Glutamatergic neuron (in vitro differentiated cells): Measurements from ENCODE around the gene GAR1. TPM values are rescaled to one million over a fixed set of nuclear protein-coding genes. Genes with fewer than 3 reads are reported as not detected.

Experiments
- DNase-seq: peaks from one replicate; pipeline ENCODE4 v3.0.0; 2022
- H3K27ac Mint-ChIP-seq: one replicate; pipeline ENCODE4 v1.8.0; 2020; ENCODE audit warnings: mild to moderate bottlenecking, mixed read lengths, inconsistent platforms; ENCODE audit not compliant: unreplicated experiment
- H3K27me3 Mint-ChIP-seq: one replicate; pipeline ENCODE4 v1.8.0; 2020; ENCODE audit warnings: mild to moderate bottlenecking, moderate library complexity, mixed read lengths, inconsistent platforms; ENCODE audit not compliant: unreplicated experiment
- H3K36me3 Mint-ChIP-seq: one replicate; pipeline ENCODE4 v1.8.0; 2020; ENCODE audit warnings: mild to moderate bottlenecking, mixed read lengths, inconsistent platforms; ENCODE audit not compliant: unreplicated experiment
- H3K4me1 Mint-ChIP-seq: one replicate; pipeline ENCODE4 v1.8.0; 2020; ENCODE audit warnings: mild to moderate bottlenecking, low read depth, mixed read lengths, inconsistent platforms; ENCODE audit not compliant: unreplicated experiment
- H3K4me3 Mint-ChIP-seq: one replicate; pipeline ENCODE4 v1.8.0; 2020; ENCODE audit warnings: mild to moderate bottlenecking, mixed read lengths, inconsistent platforms; ENCODE audit not compliant: unreplicated experiment
- H3K9me3 Mint-ChIP-seq: one replicate; pipeline ENCODE4 v1.8.0; 2020; ENCODE audit warnings: mild to moderate bottlenecking, moderate library complexity, mixed read lengths, inconsistent platforms; ENCODE audit not compliant: unreplicated experiment
- CTCF ChIP-seq: fragments of 200-600 bp; sonication (generic); IDR thresholded peaks from one replicate; pipeline ENCODE4 v1.5.0; 2021; ENCODE audit not compliant: partially characterized antibody, unreplicated experiment
- total RNA-seq: library from RNA; stranded (reverse); fragmentation: NEBNext Ultra II Directional; extraction: Animal tissue kit (Norgen Biotek cat#: 25700); gene quantifications from one replicate; pipeline ENCODE4 v1.2.1, GENCODE V29; 2021; ENCODE audit not compliant: unreplicated experiment

GAR1 gene
- total RNA-seq, 1 donor from 2014 or later: 9.1 TPM

GRCh38 chr4:109810552-109811387, 4.8 kb upstream of the GAR1 start:
- DNase-seq: no peak
- peaks cover 5% of the 10 kb centered on the region for H3K9me3 Mint-ChIP-seq
- no peaks in the 10 kb centered on the region for H3K4me1 Mint-ChIP-seq
- no peaks in the 10 kb centered on the region for H3K36me3 Mint-ChIP-seq
- H3K27ac Mint-ChIP-seq: no peak overlapping the region
- H3K4me3 Mint-ChIP-seq: no peak overlapping the region
- peaks cover 6% of the 10 kb centered on the region for H3K27me3 Mint-ChIP-seq
- no peak for TF ChIP-seq CTCF

- no peak overlapping the region for H3K27ac Mint-ChIP-seq
- no peaks in the 10 kb centered on the region for H3K36me3 Mint-ChIP-seq
- DNase-seq: no peak
- H3K9me3 Mint-ChIP-seq: peaks cover 6% of the 10 kb centered on the region
- peaks cover 3% of the 10 kb centered on the region for H3K4me1 Mint-ChIP-seq
- no peak overlapping the region for H3K4me3 Mint-ChIP-seq
- TF ChIP-seq CTCF: no peak
- H3K27me3 Mint-ChIP-seq: peaks cover 7% of the 10 kb centered on the region
Observed at GRCh38 chr4:109811707-109812106, 3.9 kb upstream of the GAR1 start.

GRCh38 chr4:109816082-109816442, 500 bp downstream of the GAR1 start:
- peak; percentile 35 for DNase-seq
- peaks cover 7% of the 10 kb centered on the region for H3K27me3 Mint-ChIP-seq
- H3K36me3 Mint-ChIP-seq: no peaks in the 10 kb centered on the region
- TF ChIP-seq CTCF: no peak
- peaks cover 6% of the 10 kb centered on the region for H3K9me3 Mint-ChIP-seq
- peak overlapping the region; percentile 99 for H3K4me3 Mint-ChIP-seq
- H3K4me1 Mint-ChIP-seq: peaks cover 6% of the 10 kb centered on the region
- peak overlapping the region; percentile 74 for H3K27ac Mint-ChIP-seq

- Mint-ChIP-seq H3K27ac (no peak overlapping the region), H3K4me1 (peaks cover 6% of the 10 kb centered on the region), H3K36me3 (no peaks in the 10 kb centered on the region), H3K9me3 (peaks cover 6% of the 10 kb centered on the region), H3K4me3 (peak overlapping the region; percentile 99), H3K27me3 (peaks cover 7% of the 10 kb centered on the region)
- DNase-seq: no peak
- TF ChIP-seq CTCF: no peak
Observed at GRCh38 chr4:109816894-109817293, 1.3 kb downstream of the GAR1 start.

- Mint-ChIP-seq H3K4me1 (peaks cover 6% of the 10 kb centered on the region), H3K27me3 (peaks cover 7% of the 10 kb centered on the region), H3K4me3 (no peak overlapping the region), H3K9me3 (peaks cover 6% of the 10 kb centered on the region), H3K36me3 (no peaks in the 10 kb centered on the region), H3K27ac (no peak overlapping the region)
- no peak for DNase-seq
- TF ChIP-seq CTCF: no peak
Observed at GRCh38 chr4:109818268-109818667, 2.7 kb downstream of the GAR1 start.
